Skin epidermis (tissue), 12 donors: ENCODE data around the gene SLCO2A1.

Experiments
- H3K27ac ChIP-seq, 21 experiments: fragments of 200-600 bp; sonication (generic) in 11 of 21; one replicate each; pipeline ENCODE4 v1.5.0; 2020; ENCODE audit warnings: mild to moderate bottlenecking in 3 of 21, inconsistent platforms in 2 of 21, moderate library complexity in 2 of 21
- H3K4me3 ChIP-seq, 7 experiments: fragments of 200-600 bp; sonication (generic) in 2 of 7; one replicate each; pipeline ENCODE4 v1.5.0; 2020; ENCODE audit warnings: inconsistent platforms in 2 of 7, mild to moderate bottlenecking in 2 of 7, moderate library complexity in 1 of 7

The SLCO2A1 gene

DNA sequence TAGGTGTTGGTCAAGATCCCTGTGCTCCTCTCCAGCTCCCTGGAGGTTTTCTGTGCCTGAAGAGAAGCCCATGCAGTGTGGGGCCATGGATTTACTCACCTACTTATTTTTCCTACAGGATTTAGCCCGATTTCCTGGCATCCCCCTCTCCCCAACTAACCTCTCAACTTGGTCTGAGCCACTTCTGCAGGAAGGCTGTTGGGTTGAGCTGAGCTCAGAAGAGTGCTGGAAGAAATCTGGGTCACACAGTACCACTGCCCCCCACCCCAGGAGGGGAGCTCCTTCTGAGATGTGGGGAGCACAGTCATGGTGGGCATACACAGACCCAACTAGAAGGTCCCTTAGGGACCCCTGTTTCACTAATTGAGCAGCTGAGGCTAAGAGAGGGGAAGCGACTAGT lies 34.4 kb upstream of the SLCO2A1 start:
- Histone ChIP-seq H3K4me3 (no peak overlapping the region), H3K27ac (no peak overlapping the region)

DNA sequence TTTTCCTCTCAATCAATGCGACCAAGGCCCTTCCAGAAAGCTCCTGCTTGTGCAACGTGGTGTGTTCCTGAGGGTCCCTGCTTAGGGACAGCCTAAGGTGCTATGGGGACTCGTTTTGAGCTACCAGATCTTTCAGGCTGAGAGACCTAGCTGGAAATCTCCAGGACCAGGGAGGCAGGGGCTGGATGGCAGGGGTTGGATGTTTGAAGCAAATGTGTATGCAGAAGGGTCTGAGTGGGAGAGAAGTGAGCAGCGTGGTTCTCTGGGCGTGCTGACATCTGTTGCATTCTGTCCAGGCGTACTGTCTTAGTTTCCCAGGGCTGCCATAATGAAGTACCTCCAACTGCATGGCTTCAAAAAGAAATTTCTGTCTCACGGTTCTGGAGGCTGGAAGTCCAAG lies 31.7 kb upstream of the SLCO2A1 start:
- Histone ChIP-seq H3K4me3 (no peak overlapping the region), H3K27ac (no peak overlapping the region)

DNA sequence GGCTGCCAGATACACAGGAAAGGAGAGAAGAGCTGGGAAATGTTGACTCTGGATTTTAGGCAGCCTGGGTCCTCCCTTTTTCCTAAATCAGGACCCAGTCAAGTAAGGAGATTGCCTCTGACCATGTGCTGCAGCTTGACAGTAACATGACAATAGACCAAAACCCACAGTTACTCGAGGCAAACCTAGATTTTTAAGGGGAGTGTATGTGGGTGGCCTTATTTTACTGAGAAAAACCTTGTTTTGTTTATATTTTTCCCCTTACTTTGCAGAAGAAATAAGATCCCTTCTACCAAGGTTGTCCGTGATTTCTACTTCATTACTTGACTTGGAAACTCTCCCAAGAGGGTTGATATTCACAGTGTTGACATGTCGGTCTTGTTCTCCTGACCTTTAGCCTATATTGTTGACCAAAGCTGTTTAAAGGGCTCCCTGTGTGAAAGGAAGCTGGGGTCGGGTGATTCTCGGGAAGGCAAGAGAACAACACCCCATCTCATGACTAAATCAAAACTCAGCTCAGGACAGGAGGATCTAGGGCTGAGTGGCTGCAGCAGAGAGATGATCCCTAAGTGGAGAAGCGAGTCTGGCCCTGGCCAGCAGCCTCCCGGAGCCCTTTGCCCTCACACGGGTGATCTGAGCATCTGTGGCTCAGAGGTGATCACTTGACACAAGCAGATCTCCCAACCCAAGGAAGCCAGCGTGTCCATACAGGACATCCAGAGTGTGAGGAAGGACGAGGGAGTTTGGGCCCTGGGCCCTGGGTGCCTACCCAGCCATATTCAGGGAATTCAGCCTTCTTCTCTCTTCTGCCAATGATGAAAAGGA lies 31.0 kb upstream of the SLCO2A1 start:
- Histone ChIP-seq H3K27ac (peak overlapping the region in 2 of 21 experiments; percentile 14 to 35), H3K4me3 (no peak overlapping the region)

DNA sequence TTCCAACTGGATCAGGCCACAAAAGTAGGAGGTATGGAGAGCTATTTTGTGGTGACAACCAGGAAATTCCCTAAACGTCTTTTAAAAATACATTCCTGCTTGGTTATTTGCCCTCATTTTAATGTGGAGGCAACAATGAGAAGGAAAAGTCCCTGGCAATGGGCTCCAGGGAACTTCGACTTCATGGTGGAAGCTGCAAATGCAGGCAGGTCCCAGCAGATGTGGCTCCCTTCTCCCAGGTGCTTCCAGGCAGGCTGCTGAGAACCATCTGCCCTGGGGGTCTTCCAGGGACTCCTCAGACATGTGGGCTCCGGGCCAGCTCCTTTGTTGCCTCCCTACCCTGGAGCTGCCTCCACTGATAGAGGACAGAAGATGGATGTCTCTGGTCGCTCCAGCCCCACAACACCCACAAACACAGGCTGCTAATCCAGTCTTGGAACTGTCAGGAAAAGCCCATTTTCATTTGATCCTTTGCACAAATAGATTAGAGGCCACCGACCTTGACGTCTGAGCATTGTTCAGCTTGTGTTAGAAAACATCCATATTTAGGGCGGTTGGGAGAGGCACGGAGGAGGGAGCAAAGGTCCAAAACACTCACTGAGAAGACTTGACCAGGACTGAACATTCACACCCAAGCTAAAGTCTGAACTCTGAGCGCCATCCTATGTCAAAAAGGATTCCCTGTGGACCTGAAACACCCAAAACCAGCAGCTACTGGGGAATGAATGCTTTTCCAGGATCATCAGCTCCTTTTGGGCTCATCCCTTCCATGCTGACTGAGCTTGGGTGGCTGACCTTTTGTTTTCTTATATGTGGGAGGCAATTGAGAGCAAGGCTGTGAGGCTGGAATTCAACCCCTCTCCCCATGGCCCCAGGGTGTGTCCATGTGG lies 30.2 kb upstream of the SLCO2A1 start:
- peak overlapping the region in 2 of 21 experiments; percentile 35 to 44 for H3K27ac ChIP-seq
- no peak overlapping the region for H3K4me3 ChIP-seq

DNA sequence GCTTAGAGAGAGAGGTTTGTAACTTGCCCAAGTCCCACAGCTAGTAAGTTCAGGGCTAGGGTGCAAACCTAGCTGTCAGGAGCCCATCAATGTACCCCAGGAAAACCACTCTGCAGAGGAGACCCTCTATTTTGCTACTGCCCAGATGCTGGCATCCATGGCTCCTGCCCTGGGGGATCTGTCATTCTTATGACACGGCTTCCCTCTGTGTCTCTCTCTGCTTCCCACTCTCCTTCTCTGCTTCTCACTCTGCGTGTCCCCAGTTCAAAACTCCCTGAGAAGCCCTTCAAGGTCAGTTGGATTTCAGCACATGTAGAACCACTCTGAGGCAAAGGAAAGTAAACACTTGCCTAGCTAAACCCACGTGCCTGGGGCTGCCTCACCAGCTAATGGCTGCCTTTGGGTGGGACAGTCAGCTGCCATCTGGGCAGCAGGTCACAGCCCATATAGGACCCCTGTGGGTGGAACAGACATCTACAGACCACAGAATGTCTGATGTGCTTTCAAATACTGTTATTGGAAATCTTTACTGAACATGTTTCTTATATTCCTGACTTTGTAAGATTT lies 29.4 kb upstream of the SLCO2A1 start:
- Histone ChIP-seq H3K27ac (peak overlapping the region in 2 of 21 experiments; percentile 9 to 44), H3K4me3 (no peak overlapping the region)

DNA sequence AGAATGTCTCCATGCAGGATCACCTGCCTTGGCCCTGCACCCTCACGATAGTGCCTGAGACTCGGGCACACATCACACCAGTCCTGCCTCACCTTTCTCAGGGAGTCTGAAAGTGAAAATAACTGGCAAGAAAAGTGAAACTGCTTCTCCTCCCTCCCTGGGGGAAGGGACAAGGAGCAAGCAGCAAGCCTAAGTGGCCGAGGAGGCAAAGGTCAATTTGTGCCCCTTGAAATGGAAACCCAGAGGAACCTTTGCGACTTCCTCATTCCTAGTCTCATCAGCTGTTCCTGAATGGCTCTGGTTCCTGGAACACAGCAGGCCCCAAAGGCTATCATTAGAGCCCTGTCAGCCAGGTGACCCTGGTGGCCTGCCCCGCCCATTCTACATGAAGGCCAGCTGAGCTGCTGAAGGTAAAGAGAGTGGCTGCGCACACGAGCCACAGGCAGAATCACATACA lies 28.0 kb upstream of the SLCO2A1 start:
- peak overlapping the region in 1 of 21 experiments; percentile 11 for H3K27ac ChIP-seq
- H3K4me3 ChIP-seq = no peak overlapping the region

DNA sequence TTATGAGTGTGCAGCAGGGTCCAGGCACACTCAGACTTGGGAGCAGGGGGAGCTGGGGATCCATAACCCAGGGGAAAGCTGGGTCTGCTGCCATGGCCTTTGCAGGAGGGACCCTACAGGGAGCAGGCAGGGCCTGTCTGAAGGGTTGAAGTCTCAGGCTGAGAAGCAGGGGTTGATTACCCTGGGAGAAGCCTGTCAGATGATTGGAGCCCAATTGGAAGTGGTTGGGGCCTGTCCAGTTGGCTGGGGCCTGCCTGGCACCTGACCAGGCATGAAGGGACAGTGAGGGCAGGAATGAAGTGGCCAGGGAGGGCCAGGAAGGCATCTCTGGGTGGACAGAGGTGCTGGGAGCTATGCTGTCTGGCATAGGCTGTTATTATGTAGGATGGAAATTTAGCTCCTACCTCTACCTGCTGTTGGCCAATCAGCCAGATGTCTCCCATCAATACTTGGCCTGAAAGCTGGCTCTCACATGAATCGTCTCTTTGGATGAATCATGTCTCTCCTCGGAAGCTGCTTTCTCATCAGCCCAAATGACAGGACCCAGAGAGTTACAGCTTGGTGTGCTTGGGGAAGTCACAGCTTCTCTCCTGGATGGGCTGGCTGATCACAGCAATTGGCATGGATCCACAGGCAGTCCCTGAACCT lies 27.4 kb upstream of the SLCO2A1 start:
- peak overlapping the region in 1 of 21 experiments; percentile 11 for H3K27ac ChIP-seq
- no peak overlapping the region for H3K4me3 ChIP-seq

DNA sequence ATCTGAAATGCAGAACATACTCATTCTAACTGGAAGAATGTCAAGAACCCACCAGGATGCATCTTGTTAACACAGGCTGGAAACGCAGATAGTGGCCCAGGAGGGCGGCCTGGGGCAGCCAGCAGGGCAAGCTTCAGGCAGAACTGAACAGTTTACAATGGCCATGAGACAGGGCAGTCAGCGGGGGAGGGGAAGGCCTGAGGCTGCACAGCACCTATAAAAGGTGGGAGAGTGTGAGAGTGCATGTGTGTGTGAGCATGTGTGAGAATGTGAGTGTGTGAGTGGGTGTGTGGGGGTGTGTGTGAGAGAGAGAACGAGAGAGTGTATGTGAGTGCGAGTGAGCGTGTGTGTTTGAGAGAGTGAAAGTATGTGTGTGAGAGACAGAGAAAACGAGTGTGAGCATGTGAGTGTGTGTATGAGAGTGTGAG lies 26.8 kb upstream of the SLCO2A1 start:
- no peak overlapping the region for H3K27ac ChIP-seq

DNA sequence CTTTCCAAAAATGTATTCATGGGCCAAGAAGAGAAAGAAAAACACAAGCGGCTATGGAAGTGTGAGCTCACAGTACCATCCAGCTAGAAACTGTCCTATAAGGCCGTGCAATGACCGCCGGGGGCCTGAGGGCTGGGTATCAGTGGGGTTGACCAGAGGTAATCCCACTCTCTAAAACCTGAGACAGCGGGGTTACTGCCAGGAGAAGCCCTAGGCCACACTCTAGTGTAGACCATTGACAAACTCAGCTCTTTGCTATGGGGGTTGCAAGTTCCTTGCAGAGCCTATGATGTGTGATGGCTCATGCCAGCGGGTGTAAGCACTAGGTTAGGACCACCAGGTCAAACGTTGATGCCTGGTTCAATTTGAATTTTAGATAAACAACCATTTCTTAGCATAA lies 25.9 kb upstream of the SLCO2A1 start:
- Histone ChIP-seq H3K27ac (no peak overlapping the region), H3K4me3 (no peak overlapping the region)

More for the DNA sequence above, 26.8 kb upstream of the SLCO2A1 start:
- H3K4me3 ChIP-seq = no peak overlapping the region

DNA sequence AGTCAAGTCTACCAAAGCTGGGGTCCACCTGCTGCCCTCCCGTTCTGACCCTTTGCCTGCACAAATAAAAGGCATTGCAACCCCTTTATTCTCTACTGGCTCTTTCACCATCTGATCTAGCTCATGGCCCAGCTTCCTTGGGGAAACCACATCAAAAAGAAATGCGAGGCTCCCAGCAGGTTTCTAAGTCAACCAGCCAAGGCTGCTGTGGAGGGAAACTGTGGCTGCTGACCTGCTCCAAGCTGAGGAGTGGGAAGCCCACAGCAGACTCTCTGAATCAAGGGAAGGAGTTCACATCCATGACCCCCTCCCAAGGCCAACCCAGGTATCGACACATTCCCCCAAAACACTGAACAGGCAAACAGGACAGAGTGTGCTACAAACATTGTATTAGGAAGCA lies 25.2 kb upstream of the SLCO2A1 start:
- Histone ChIP-seq H3K4me3 (no peak overlapping the region), H3K27ac (no peak overlapping the region)

DNA sequence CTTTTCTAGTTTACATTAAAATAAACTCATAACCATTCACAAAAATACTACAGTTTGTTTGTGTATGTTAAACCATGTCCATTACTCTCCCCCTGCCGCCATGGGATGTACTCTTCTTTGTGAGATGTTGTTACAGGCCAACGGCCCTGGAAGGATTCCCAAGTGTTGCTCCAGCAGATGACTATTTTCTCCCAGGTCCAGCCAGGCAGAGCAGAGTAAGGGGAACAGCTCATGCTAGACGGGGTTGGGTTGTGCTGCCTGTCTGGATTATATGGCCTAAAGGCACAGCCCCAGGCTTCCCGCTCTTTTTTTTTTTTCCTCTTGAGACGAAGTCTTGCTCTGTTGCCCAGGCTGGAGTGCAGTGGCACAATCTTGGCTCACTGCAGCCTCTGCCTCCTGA lies 24.5 kb upstream of the SLCO2A1 start:
- no peak overlapping the region for H3K27ac ChIP-seq

DNA sequence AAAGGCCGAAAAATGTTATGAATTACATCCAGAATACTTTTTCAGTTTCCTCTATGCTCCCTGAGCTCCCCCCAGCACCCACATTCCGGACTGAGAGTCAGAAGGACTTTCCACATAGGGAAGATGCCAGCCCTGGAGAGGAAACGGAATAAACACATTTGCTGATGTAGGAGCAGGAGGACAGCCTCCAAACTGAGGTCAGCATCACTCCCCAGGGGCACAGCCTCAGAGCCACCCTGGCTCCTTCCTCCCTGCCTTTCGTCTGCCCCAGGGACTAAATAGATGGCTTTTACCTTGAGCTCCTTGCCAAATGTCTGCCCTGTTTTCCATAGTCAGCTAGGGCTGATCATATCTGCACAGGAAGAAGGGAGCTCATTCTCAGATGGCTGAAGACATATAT lies 22.6 kb upstream of the SLCO2A1 start:
- H3K27ac ChIP-seq = no peak overlapping the region
- no peak overlapping the region for H3K4me3 ChIP-seq

More for the DNA sequence above, 24.5 kb upstream of the SLCO2A1 start:
- H3K4me3 ChIP-seq = no peak overlapping the region

DNA sequence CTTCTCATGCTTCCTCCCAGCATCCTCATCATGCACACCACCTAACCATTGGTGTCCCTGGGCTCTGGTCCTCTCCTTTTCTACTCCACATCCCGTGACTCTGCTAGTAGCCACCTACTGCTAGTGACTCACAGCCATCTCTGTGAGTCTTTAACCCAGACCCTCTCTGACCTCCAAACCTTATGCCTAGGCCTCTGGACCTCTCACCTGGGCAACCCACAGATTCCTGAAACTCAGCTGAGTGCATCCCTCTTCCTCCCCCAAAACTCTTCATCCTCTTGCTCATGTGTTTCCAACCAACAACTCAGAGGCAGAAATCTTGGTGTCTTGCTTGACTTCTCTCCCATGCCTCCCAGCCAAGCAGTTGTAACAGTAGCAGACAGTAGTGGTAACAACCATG lies 20.0 kb upstream of the SLCO2A1 start:
- Histone ChIP-seq H3K27ac (no peak overlapping the region), H3K4me3 (no peak overlapping the region)

DNA sequence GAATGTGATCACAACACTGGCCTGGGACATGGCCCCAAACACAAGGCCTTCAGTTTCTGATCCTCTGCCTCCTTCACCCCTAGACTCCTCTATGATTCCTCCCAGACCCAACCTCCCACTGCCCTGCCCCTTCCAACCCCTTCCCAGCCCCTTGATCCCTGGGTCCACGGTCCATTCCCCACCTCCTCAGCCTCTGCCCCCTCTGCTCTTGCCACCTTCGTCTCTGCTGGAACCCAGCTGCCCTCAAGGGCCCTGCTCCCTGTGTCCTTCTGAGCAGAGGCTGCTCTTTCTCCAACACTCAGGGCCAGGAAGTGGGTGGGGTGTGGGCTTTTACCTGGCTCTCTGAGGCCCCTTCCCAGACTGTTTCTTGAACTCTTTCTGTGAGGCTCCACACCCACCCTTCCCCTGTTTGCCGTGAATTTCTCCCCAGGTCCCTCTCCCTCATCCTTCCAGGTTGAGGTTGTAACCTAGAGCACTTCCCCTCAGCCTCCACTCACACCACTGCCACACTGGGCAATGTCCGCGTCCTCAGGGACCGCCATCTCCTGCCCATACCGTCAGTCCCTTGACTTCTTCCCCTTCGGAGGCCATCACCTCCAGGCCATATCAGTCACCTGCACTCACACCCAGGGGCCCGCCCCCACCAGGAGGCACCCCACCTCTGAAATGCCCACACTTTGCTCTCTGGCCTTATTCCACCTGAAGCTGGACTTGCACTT lies 18.7 kb upstream of the SLCO2A1 start:
- H3K27ac ChIP-seq = no peak overlapping the region
- no peak overlapping the region for H3K4me3 ChIP-seq

DNA sequence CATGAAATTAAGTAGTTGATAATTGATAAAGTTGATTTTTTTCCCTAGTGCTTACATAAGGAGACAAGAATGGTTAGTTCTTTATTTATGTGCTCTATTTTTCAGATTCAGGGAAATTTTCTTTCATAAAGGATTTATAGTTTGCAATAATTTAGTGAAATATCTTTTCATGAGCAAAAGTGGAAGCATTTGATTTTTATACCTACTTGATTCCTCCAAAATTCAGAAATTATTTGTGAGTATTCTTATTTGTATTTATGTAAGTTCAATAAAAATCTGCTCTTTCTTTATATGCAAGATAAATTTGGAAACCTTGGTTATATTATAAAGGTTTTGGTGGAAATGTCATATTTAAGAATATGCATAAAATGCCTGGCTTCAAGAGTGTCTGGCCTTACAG lies 14.7 kb upstream of the SLCO2A1 start:
- Histone ChIP-seq H3K27ac (no peak overlapping the region), H3K4me3 (no peak overlapping the region)

DNA sequence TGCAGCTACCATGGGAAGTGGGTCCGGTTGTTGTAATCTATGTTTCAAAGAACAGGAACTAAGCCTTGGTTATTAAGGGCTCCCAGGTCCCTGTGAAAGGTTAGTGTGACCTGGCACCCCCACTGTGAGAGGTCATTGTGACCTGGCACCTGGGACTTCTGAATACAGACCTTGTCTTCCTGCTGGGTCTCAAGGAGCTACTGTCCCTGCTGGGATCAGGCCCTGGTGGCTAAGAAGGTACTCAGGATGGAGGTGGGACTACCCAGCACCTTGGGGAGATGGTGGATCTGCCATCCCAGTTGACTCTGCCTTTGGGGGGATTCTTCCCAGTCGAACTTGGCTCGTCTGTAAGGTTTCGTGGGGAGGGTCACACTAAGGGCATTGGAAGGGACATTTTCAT lies 10.3 kb upstream of the SLCO2A1 start:
- Histone ChIP-seq H3K27ac (no peak overlapping the region), H3K4me3 (no peak overlapping the region)

DNA sequence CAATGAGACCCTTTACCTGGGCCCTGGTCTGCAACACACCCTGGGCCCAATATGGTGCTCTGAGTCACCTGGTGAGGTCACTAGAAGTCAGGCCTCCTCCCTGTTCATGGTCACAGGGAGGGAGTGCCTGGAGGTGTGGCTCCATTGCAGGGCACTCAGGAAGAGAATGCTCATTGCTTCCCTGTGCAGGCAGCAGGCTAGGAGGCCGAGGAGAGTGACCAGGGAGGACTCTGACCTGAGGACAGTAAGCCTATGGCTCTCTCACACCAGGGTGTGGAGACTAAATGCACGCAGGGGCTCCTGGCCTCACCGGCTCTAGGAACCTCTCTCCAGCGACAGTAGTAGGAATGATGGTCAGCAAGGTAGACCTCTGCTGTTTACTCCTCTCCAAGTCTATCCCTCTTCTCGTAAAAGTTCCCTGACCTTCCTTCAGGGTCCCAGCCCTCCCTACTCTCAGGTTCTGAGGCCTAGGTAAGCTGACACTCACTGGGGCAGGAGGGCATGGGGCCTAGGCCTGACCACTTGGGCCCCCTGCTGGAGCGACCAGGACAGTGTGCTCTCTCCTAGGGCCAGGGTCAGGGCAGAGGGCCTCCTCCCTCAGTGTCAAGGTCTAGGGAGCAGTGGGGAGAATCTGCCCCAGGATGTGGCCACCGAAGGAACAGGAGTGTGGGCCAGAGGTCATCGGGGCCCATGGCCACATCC lies 9.6 kb upstream of the SLCO2A1 start:
- no peak overlapping the region for H3K27ac ChIP-seq
- H3K4me3 ChIP-seq = no peak overlapping the region

DNA sequence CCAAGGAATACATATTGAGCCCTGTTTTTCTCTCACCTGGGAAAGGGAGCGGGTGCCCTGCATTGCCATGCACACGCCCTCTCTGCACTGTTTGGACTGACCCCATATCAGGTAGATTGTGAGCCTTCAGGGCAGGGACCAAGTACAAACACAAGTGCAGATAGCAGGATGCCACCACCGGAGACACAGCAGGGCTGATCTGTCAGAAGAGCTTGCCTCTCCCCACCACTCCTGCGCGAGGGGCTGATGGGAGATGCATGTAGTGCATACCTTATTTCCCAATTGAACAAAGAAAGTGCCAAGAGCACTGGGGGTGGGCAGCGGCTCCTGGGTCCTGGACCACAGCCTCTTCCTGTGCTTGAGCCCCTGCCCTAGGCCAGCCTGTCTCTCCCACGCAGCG lies 9.0 kb upstream of the SLCO2A1 start:
- H3K27ac ChIP-seq = no peak overlapping the region
- H3K4me3 ChIP-seq = no peak overlapping the region

DNA sequence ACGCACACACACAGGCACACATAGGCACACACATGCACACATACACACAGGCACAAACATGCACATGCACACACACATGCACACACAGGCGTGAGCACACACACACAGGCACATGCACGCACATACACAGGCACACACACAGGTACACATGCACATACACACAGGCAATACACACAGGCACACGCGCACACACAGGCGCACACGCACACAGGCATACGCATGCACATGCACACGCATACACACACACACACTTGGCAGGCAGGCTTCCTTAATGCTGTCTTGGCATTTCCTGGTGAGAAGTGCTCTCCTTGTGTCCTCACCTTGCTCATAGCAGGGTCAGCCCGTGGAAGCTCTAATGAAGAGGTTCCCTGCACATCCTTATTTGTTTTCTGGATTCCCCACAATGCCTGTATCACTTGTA lies 8.4 kb upstream of the SLCO2A1 start:
- H3K4me3 ChIP-seq = no peak overlapping the region
- H3K27ac ChIP-seq = no peak overlapping the region
